Measurements from ENCODE around the gene DGKD.

DGKD gene

GRCh38 chr2:233384015-233384414 is 29.7 kb downstream of the DGKD start:
- no peak overlapping the region for H3K9ac ChIP-seq (ENCODE audit: low read length)
- H3K4me2 ChIP-seq (ENCODE audit: low read length): no peak overlapping the region
- no peak overlapping the region for H3K27ac ChIP-seq (ENCODE audit: low read length)
- no peak overlapping the region for H2AFZ ChIP-seq (ENCODE audit: low read depth, low read length)
- no peaks in the 10 kb centered on the region for H3K27me3 ChIP-seq (ENCODE audit: low read depth, low read length)
- TF ChIP-seq EZH2phosphoT487 (IDR thresholded peaks at IDR 0.05; ENCODE audit: low read depth): no peak
- H4K20me1 ChIP-seq (ENCODE audit: insufficient read depth, low read length): no peaks in the 10 kb centered on the region
- no peaks in the 10 kb centered on the region for H3K4me1 ChIP-seq (ENCODE audit: low read length)
- no peak overlapping the region for H3K4me3 ChIP-seq (ENCODE audit: low read length)
- no peaks in the 10 kb centered on the region for H3K9me3 ChIP-seq (ENCODE audit: insufficient read depth, low read length)
- peaks cover 20% of the 10 kb centered on the region; the same call in 1 of the 2 replicates for H3K79me2 ChIP-seq (ENCODE audit: low read length)
- H3K36me3 ChIP-seq (replicated peaks; ENCODE audit: low read depth, low read length): no peaks in the 10 kb centered on the region

- H3K27me3 ChIP-seq (ENCODE audit: low read depth, low read length): no peaks in the 10 kb centered on the region
- no peak overlapping the region for H3K4me3 ChIP-seq (ENCODE audit: low read length)
- peaks cover 20% of the 10 kb centered on the region; the same call in 1 of the 2 replicates for H3K79me2 ChIP-seq (ENCODE audit: low read length)
- no peak overlapping the region for H3K4me2 ChIP-seq (ENCODE audit: low read length)
- no peak overlapping the region for H3K9ac ChIP-seq (ENCODE audit: low read length)
- H3K27ac ChIP-seq (ENCODE audit: low read length): no peak overlapping the region
- H3K4me1 ChIP-seq (ENCODE audit: low read length): no peaks in the 10 kb centered on the region
- no peak for TF ChIP-seq EZH2phosphoT487 (IDR thresholded peaks at IDR 0.05; ENCODE audit: low read depth)
- no peak for TF ChIP-seq CTCF (IDR thresholded peaks at IDR 0.05; ENCODE audit: low read depth, low read length)
- H2AFZ ChIP-seq (ENCODE audit: low read depth, low read length): no peak overlapping the region
- H3K36me3 ChIP-seq (replicated peaks; ENCODE audit: low read depth, low read length): no peaks in the 10 kb centered on the region
- no peaks in the 10 kb centered on the region for H3K9me3 ChIP-seq (ENCODE audit: insufficient read depth, low read length)
- no peaks in the 10 kb centered on the region for H4K20me1 ChIP-seq (ENCODE audit: insufficient read depth, low read length)
Observed at GRCh38 chr2:233384811-233385488, 30.7 kb downstream of the DGKD start.

- no peak overlapping the region for H3K4me3 ChIP-seq (ENCODE audit: low read length)
- peaks cover 20% of the 10 kb centered on the region; the same call in 1 of the 2 replicates for H3K79me2 ChIP-seq (ENCODE audit: low read length)
- H3K9ac ChIP-seq (ENCODE audit: low read length): no peak overlapping the region
- H3K27me3 ChIP-seq (ENCODE audit: low read depth, low read length): no peaks in the 10 kb centered on the region
- no peaks in the 10 kb centered on the region for H3K9me3 ChIP-seq (ENCODE audit: insufficient read depth, low read length)
- no peaks in the 10 kb centered on the region for H3K36me3 ChIP-seq (replicated peaks; ENCODE audit: low read depth, low read length)
- TF ChIP-seq CTCF (IDR thresholded peaks at IDR 0.05; ENCODE audit: low read depth, low read length) (no peak), EZH2phosphoT487 (IDR thresholded peaks at IDR 0.05; ENCODE audit: low read depth) (no peak)
- H3K4me1 ChIP-seq (ENCODE audit: low read length): no peaks in the 10 kb centered on the region
- no peaks in the 10 kb centered on the region for H4K20me1 ChIP-seq (ENCODE audit: insufficient read depth, low read length)
- no peak overlapping the region for H3K27ac ChIP-seq (ENCODE audit: low read length)
- no peak overlapping the region for H3K4me2 ChIP-seq (ENCODE audit: low read length)
- H2AFZ ChIP-seq (ENCODE audit: low read depth, low read length): no peak overlapping the region
Observed at GRCh38 chr2:233385489-233386044, 31.3 kb downstream of the DGKD start.

- Histone ChIP-seq H4K20me1 (ENCODE audit: insufficient read depth, low read length) (no peaks in the 10 kb centered on the region), H2AFZ (ENCODE audit: low read depth, low read length) (no peak overlapping the region), H3K4me2 (ENCODE audit: low read length) (no peak overlapping the region), H3K9me3 (ENCODE audit: insufficient read depth, low read length) (no peaks in the 10 kb centered on the region), H3K27me3 (ENCODE audit: low read depth, low read length) (no peaks in the 10 kb centered on the region), H3K27ac (ENCODE audit: low read length) (no peak overlapping the region), H3K4me3 (ENCODE audit: low read length) (no peak overlapping the region), H3K4me1 (ENCODE audit: low read length) (no peaks in the 10 kb centered on the region), H3K36me3 (replicated peaks; ENCODE audit: low read depth, low read length) (no peaks in the 10 kb centered on the region), H3K79me2 (ENCODE audit: low read length) (peaks cover 20% of the 10 kb centered on the region; the same call in 1 of the 2 replicates), H3K9ac (ENCODE audit: low read length) (no peak overlapping the region)
- TF ChIP-seq EZH2phosphoT487 (IDR thresholded peaks at IDR 0.05; ENCODE audit: low read depth) (no peak), CTCF (IDR thresholded peaks at IDR 0.05; ENCODE audit: low read depth, low read length) (no peak)
Observed at GRCh38 chr2:233386382-233387041, 32.2 kb downstream of the DGKD start.

Data from OCI-LY3 (cell line).